WERI-Rb-1 (cell line): ENCODE measurements around the gene SIDT2.

Source experiments
- DNase-seq: peaks from one replicate; pipeline ENCODE4 v3.0.0-alpha.2; 2020
- H3K27ac ChIP-seq: fragments of 250-450 bp; sonication (Bioruptor Pico); 2 replicates; pipeline ENCODE4 v1.5.1; 2020; ENCODE audit warnings: mild to moderate bottlenecking, moderate library complexity
- H3K27me3 ChIP-seq: fragments of 250-450 bp; sonication (Bioruptor Pico); 2 replicates; pipeline ENCODE4 v1.5.1; 2021; ENCODE audit warnings: mild to moderate bottlenecking, low read depth, moderate library complexity; ENCODE audit not compliant: insufficient read depth, severe bottlenecking
- H3K36me3 ChIP-seq: fragments of 250-450 bp; sonication (Bioruptor Pico); 2 replicates; pipeline ENCODE4 v1.5.1; 2020; ENCODE audit warnings: mild to moderate bottlenecking, moderate library complexity
- H3K4me3 ChIP-seq: 2 replicates; pipeline ENCODE4 v1.5.1; 2011; ENCODE audit warnings: low read depth, mild to moderate bottlenecking, control low read depth, low read length
- H3K9me3 ChIP-seq: fragments of 250-450 bp; sonication (Bioruptor Pico); 2 replicates; pipeline ENCODE4 v1.5.1; 2021; ENCODE audit warnings: mild to moderate bottlenecking, moderate library complexity; ENCODE audit not compliant: severe bottlenecking
- TF ChIP-seq, protein P1 (sequence below): IDR thresholded peaks from 2 replicates; pipeline ENCODE4 v1.5.1; 2011; ENCODE audit warnings: low read depth, mild to moderate bottlenecking, control low read depth, inconsistent platforms, low read length

Gene SIDT2

DNA sequence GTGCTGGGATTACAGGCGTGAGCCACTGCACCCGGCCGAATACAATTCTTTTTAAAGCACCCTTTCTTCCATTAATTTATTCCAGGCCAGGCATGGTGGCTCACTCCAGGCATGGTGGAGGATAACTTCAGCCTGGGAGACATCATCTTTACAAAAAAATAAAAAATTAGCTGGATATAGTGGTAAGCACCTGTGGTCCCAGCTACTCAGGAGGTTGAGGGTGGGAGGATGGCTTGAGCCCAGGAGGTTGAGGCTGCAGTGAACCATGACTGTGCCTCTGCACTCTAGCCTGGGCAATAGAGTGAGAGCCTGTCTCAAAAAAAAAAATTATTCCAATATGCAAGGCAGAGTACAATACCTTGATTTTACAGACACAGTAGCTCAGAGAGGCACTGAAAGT, 32.1 kb downstream of the SIDT2 start:
- DNase-seq, result no peak
- Histone ChIP-seq H3K27ac (no peak overlapping the region), H3K9me3 (no peaks in the 10 kb centered on the region), H3K36me3 (peaks cover 10% of the 10 kb centered on the region), H3K4me3 (no peak overlapping the region), H3K27me3 (no peaks in the 10 kb centered on the region)
- TF ChIP-seq, protein P1, sequence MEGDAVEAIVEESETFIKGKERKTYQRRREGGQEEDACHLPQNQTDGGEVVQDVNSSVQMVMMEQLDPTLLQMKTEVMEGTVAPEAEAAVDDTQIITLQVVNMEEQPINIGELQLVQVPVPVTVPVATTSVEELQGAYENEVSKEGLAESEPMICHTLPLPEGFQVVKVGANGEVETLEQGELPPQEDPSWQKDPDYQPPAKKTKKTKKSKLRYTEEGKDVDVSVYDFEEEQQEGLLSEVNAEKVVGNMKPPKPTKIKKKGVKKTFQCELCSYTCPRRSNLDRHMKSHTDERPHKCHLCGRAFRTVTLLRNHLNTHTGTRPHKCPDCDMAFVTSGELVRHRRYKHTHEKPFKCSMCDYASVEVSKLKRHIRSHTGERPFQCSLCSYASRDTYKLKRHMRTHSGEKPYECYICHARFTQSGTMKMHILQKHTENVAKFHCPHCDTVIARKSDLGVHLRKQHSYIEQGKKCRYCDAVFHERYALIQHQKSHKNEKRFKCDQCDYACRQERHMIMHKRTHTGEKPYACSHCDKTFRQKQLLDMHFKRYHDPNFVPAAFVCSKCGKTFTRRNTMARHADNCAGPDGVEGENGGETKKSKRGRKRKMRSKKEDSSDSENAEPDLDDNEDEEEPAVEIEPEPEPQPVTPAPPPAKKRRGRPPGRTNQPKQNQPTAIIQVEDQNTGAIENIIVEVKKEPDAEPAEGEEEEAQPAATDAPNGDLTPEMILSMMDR, result no peak

DNA sequence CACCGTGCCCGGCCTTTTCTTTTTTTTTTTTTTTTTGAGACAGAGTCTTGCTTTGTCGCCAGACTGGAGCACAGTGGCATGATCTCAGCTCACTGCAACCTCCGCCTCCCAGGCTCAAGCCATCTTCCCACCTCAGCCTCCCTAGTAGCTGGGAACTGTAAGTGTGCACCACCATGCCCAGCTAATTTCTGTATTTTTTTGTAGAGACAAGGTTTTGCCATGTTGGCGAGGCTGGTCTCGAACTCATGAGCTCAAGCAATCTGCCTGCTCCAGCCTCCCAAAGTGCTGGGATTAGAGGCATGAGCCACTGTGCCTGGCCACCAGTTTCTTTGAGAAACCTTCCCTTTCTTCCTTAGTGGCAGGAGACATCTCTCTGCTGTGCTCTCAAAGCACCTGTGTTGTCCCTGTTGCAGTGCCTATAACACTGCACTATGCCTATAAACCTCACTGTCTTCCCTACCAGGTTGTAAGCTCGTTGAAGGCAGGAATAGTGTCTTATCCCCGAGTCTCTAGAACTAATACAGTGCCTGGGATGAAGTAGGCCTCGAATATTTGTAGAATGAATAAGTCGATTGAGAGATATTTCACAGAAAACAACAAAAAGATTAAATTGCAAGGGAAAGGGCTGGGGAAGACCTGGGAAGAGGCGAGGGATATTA, 34.3 kb downstream of the SIDT2 start:
- Histone ChIP-seq H3K36me3 (peaks cover 27% of the 10 kb centered on the region), H3K27me3 (no peaks in the 10 kb centered on the region), H3K9me3 (no peaks in the 10 kb centered on the region), H3K4me3 (no peak overlapping the region), H3K27ac (no peak overlapping the region)
- TF ChIP-seq, protein P1, result no peak
- DNase-seq, result no peak

- no peak overlapping the region for H3K27ac ChIP-seq
- DNase-seq, result no peak
- H3K36me3 ChIP-seq, result peaks cover 44% of the 10 kb centered on the region
- TF ChIP-seq, protein P1, result no peak
- H3K27me3 ChIP-seq, result no peaks in the 10 kb centered on the region
- no peaks in the 10 kb centered on the region for H3K9me3 ChIP-seq
- H3K4me3 ChIP-seq, result no peak overlapping the region
Observed at GRCh38 chr11:117214404-117215110, 36.0 kb downstream of the SIDT2 start.

- no peak for DNase-seq
- TF ChIP-seq, protein P1, result no peak
- no peaks in the 10 kb centered on the region for H3K27me3 ChIP-seq
- no peak overlapping the region for H3K4me3 ChIP-seq
- no peaks in the 10 kb centered on the region for H3K9me3 ChIP-seq
- H3K36me3 ChIP-seq, result peaks cover 64% of the 10 kb centered on the region
- no peak overlapping the region for H3K27ac ChIP-seq
Observed at GRCh38 chr11:117217141-117218084, 38.9 kb downstream of the SIDT2 start.

- Histone ChIP-seq H3K4me3 (no peak overlapping the region), H3K36me3 (peaks cover 72% of the 10 kb centered on the region), H3K27ac (no peak overlapping the region), H3K27me3 (no peaks in the 10 kb centered on the region), H3K9me3 (no peaks in the 10 kb centered on the region)
- DNase-seq, result no peak
- TF ChIP-seq, protein P1, result no peak
Observed at GRCh38 chr11:117218133-117218915, 39.8 kb downstream of the SIDT2 start.
